ENCODE measurements around the gene NUDT5. TPM values are rescaled to one million over a fixed set of nuclear protein-coding genes. Genes with fewer than 3 reads are reported as not detected.

NUDT5 gene
- polyA plus RNA-seq, 1 experiment, result 68.0 TPM

GRCh38 chr10:12188656-12189055 is 7.0 kb downstream of the NUDT5 start:
- ChIA-PET POLR2A (no interaction called here), CTCF (no interaction called here)
- no peak for DNase-seq (ENCODE audit: low read depth)

GRCh38 chr10:12187321-12187905 is 8.3 kb downstream of the NUDT5 start:
- POLR2A ChIA-PET, result no interaction called here

More at GRCh38 chr10:12188656-12189055, 7.0 kb downstream of the NUDT5 start:
- Histone ChIP-seq H3K27me3 (ENCODE audit: control insufficient read depth, insufficient read depth, low read length) (no peaks in the 10 kb centered on the region), H3K4me3 (ENCODE audit: low read depth, low read length) (no peak overlapping the region), H3K36me3 (ENCODE audit: control insufficient read depth, insufficient read depth, low read length) (peaks cover 4% of the 10 kb centered on the region)
- TF ChIP-seq CTCF (IDR thresholded peaks at IDR 0.05; ENCODE audit: insufficient read depth, low read depth, low read length), result no peak

GRCh38 chr10:12186323-12186722 is 9.4 kb downstream of the NUDT5 start:
- CTCF ChIA-PET, result no interaction called here
- Histone ChIP-seq H3K4me3 (ENCODE audit: low read depth, low read length) (no peak overlapping the region), H3K27me3 (ENCODE audit: control insufficient read depth, insufficient read depth, low read length) (no peaks in the 10 kb centered on the region), H3K36me3 (ENCODE audit: control insufficient read depth, insufficient read depth, low read length) (peaks cover 4% of the 10 kb centered on the region)
- no peak for TF ChIP-seq CTCF (IDR thresholded peaks at IDR 0.05; ENCODE audit: insufficient read depth, low read depth, low read length)
- POLR2A ChIA-PET, result interaction anchor here (0.7 kb wide), 1 partner anchor 613 kb away, joined by 7 read pairs; no protein-coding TSS in a partner anchor
- no peak for DNase-seq (ENCODE audit: low read depth)

More at GRCh38 chr10:12187321-12187905, 8.3 kb downstream of the NUDT5 start:
- Histone ChIP-seq H3K4me3 (ENCODE audit: low read depth, low read length) (no peak overlapping the region), H3K36me3 (ENCODE audit: control insufficient read depth, insufficient read depth, low read length) (peaks cover 4% of the 10 kb centered on the region), H3K27me3 (ENCODE audit: control insufficient read depth, insufficient read depth, low read length) (no peaks in the 10 kb centered on the region)
- CTCF ChIA-PET, result no interaction called here
- TF ChIP-seq CTCF (IDR thresholded peaks at IDR 0.05; ENCODE audit: insufficient read depth, low read depth, low read length), result no peak
- no peak for DNase-seq (ENCODE audit: low read depth)

- Histone ChIP-seq H3K4me3 (ENCODE audit: low read depth, low read length) (no peak overlapping the region), H3K27me3 (ENCODE audit: control insufficient read depth, insufficient read depth, low read length) (no peaks in the 10 kb centered on the region), H3K36me3 (ENCODE audit: control insufficient read depth, insufficient read depth, low read length) (peaks cover 4% of the 10 kb centered on the region)
- POLR2A ChIA-PET, result no interaction called here
- no peak for TF ChIP-seq CTCF (IDR thresholded peaks at IDR 0.05; ENCODE audit: insufficient read depth, low read depth, low read length)
- CTCF ChIA-PET, result interaction anchor here (0.7 kb wide), 1 partner anchor 14 kb away, joined by 4 read pairs; no protein-coding TSS in a partner anchor
- no peak for DNase-seq (ENCODE audit: low read depth)
Observed at GRCh38 chr10:12184165-12184564, 11.5 kb downstream of the NUDT5 start.

- H3K36me3 ChIP-seq (ENCODE audit: control insufficient read depth, insufficient read depth, low read length), result peaks cover 6% of the 10 kb centered on the region
- TF ChIP-seq CTCF (IDR thresholded peaks at IDR 0.05; ENCODE audit: insufficient read depth, low read depth, low read length), result no peak
- H3K4me3 ChIP-seq (ENCODE audit: low read depth, low read length), result no peak overlapping the region
- ChIA-PET POLR2A (no interaction called here), CTCF (no interaction called here)
- no peaks in the 10 kb centered on the region for H3K27me3 ChIP-seq (ENCODE audit: control insufficient read depth, insufficient read depth, low read length)
- no peak for DNase-seq (ENCODE audit: low read depth)
Observed at GRCh38 chr10:12181065-12181775, 14.5 kb downstream of the NUDT5 start.

All from BJ (cell line).